GM12878 (cell line): ENCODE data around the gene LMNTD2. TPM values are rescaled to one million over a fixed set of nuclear protein-coding genes. Genes with fewer than 3 reads are reported as not detected.

Source experiments
- ASH2L ChIP-seq: fragments of 300-600, 200-600 bp; sonication (generic); IDR thresholded peaks from 2 replicates; pipeline ENCODE4 v1.6.1; 2017; ENCODE audit warnings: low read depth, mild to moderate bottlenecking, borderline replicate concordance
- BACH1 ChIP-seq: fragments of 450-650 bp; IDR thresholded peaks from 2 replicates; pipeline ENCODE4 v1.6.1; 2017; ENCODE audit warnings: mild to moderate bottlenecking, borderline replicate concordance
- CBFB ChIP-seq: IDR thresholded peaks from 2 replicates; pipeline ENCODE4 v1.6.1; 2016; ENCODE audit warnings: antibody characterized with exemption, low read depth
- CEBPB ChIP-seq, 2 experiments: fragments of 150-350 bp in 1 of 2; IDR thresholded peaks; 2 replicates each; pipeline ENCODE4 v1.6.1; 2012 to 2014; ENCODE audit warnings: low read depth in 2 of 2, low read length in 2 of 2, borderline replicate concordance in 1 of 2, inconsistent platforms in 1 of 2
- CREB1 ChIP-seq: IDR thresholded peaks from 2 replicates; pipeline ENCODE4 v1.6.1; 2012; ENCODE audit warnings: low read depth, mild to moderate bottlenecking, inconsistent platforms
- E4F1 ChIP-seq: fragments of 450-650 bp; IDR thresholded peaks from 2 replicates; pipeline ENCODE4 v1.6.1; 2018; ENCODE audit warnings: borderline replicate concordance, mild to moderate bottlenecking; ENCODE audit not compliant: partially characterized antibody
- ESRRA ChIP-seq: IDR thresholded peaks from 2 replicates; pipeline ENCODE4 v1.6.1; 2012; ENCODE audit warnings: mild to moderate bottlenecking, low read length, improper control_type of control experiment
- GATAD2B ChIP-seq: fragments of 450-650 bp; conservative IDR thresholded peaks from 2 replicates; pipeline ENCODE4 v1.6.1; 2017; ENCODE audit warnings: low read depth, mild to moderate bottlenecking, moderate library complexity
- KAT2A ChIP-seq: conservative IDR thresholded peaks from 2 replicates; pipeline ENCODE4 v1.6.1; 2011; ENCODE audit warnings: low read depth, low read length; ENCODE audit not compliant: control insufficient read depth
- KLF5 ChIP-seq: fragments of 450-650 bp; IDR thresholded peaks from 2 replicates; pipeline ENCODE4 v1.6.1; 2014; ENCODE audit warnings: mild to moderate bottlenecking; ENCODE audit not compliant: partially characterized antibody
- LARP7 ChIP-seq: fragments of 450-650 bp; IDR thresholded peaks from 2 replicates; pipeline ENCODE4 v1.6.1; 2017; ENCODE audit warnings: mild to moderate bottlenecking
- MEF2A ChIP-seq: IDR thresholded peaks from 2 replicates; pipeline ENCODE4 v1.6.1; 2011; ENCODE audit warnings: low read depth, mild to moderate bottlenecking, low read length, moderate library complexity; ENCODE audit not compliant: insufficient read depth
- MXI1 ChIP-seq: fragments of 150-350 bp; IDR thresholded peaks from 2 replicates; pipeline ENCODE4 v1.6.1; 2011; ENCODE audit warnings: low read depth, mild to moderate bottlenecking, inconsistent platforms, low read length, improper control_type of control experiment
- NFYA ChIP-seq: IDR thresholded peaks from 2 replicates; pipeline ENCODE4 v1.6.1; 2011; ENCODE audit warnings: low read depth, mild to moderate bottlenecking, low read length, improper control_type of control experiment, borderline replicate concordance
- NR2C2 ChIP-seq: IDR thresholded peaks from 2 replicates; pipeline ENCODE4 v1.6.1; 2011; ENCODE audit warnings: borderline replicate concordance, low read depth; ENCODE audit not compliant: control insufficient read depth, insufficient read length
- POLR2AphosphoS2 ChIP-seq: IDR thresholded peaks from 2 replicates; pipeline ENCODE4 v1.6.1; 2011; ENCODE audit warnings: low read depth, mild to moderate bottlenecking, low read length, improper control_type of control experiment, moderate library complexity
- SIX5 ChIP-seq: IDR thresholded peaks from 2 replicates; pipeline ENCODE4 v1.6.1; 2011; ENCODE audit warnings: mild to moderate bottlenecking, low read depth, low read length, moderate library complexity; ENCODE audit not compliant: severe bottlenecking
- TAF1 ChIP-seq: IDR thresholded peaks from 2 replicates; pipeline ENCODE4 v1.6.1; 2011; ENCODE audit warnings: mild to moderate bottlenecking, low read depth, low read length, borderline replicate concordance
- USF1 ChIP-seq: IDR thresholded peaks from 2 replicates; pipeline ENCODE4 v1.6.1; 2011; ENCODE audit warnings: borderline replicate concordance, low read depth, mild to moderate bottlenecking, moderate library complexity, mixed read lengths, low read length; ENCODE audit not compliant: insufficient read depth; ENCODE audit errors: extremely low read length
- USF2 ChIP-seq: IDR thresholded peaks from 2 replicates; pipeline ENCODE4 v1.6.1; 2011; ENCODE audit warnings: low read depth, low read length, improper control_type of control experiment, borderline replicate concordance
- ZBED1 ChIP-seq: IDR thresholded peaks from 2 replicates; pipeline ENCODE4 v1.6.1; 2016; ENCODE audit warnings: borderline replicate concordance
- ZNF274 ChIP-seq: IDR thresholded peaks from one replicate; pipeline ENCODE4 v1.8.0; 2011; ENCODE audit not compliant: insufficient read length, insufficient read depth
- polyA plus RNA-seq, 11 experiments: library from polyadenylated mRNA; depleted of rRNA in 4 of 11; unstranded in 6 of 11; stranded (reverse) in 5 of 11; fragments of >200 nt; fragmentation: Nextera tagmentation in 4 of 11; fragmentation: Illumina TruSeq in 1 of 11; extraction: Ambion mirVana in 4 of 11; extraction: Trizol in 1 of 11; gene quantifications; 1 replicate in 1 of 11; 2 replicates in 10 of 11; pipeline versions ENCODE4 v1.2.1 to v1.2.3, GENCODE V29; 2011 to 2016; ENCODE audit warnings: inconsistent platforms in 2 of 11, missing spikeins in 2 of 11, low read depth in 1 of 11
- total RNA-seq, 4 experiments: library from RNA; depleted of rRNA in 3 of 4; stranded (reverse); fragments of >200 nt in 3 of 4; fragmentation: Illumina TruSeq in 1 of 4; extraction: Trizol in 1 of 4; gene quantifications; 2 replicates each; pipeline versions ENCODE4 v1.2.1 to v1.2.3, GENCODE V29; 2013 to 2021

LMNTD2 gene
- total and polyA plus RNA-seq, 10 of the 15 experiments (the other 5 are each of a cell fraction or from before 2014, with no cell fraction given), result 0.22 to 4.1 (median 1.3) TPM; not detected in 2

- peak; percentile 60 for TF ChIP-seq CREB1
- TF ChIP-seq KAT2A, result no peak
- TF ChIP-seq CBFB, result peak; percentile 81
- TF ChIP-seq BACH1, result peak; percentile 75
- TF ChIP-seq CEBPB (IDR thresholded peaks at IDR 0.05; ENCODE audit: borderline replicate concordance in 1 of 2, low read depth in 2 of 2, low read length in 2 of 2), result no peak
- TF ChIP-seq ASH2L, result peak; percentile 80; the same call in 1 of the 2 replicates
- peak; percentile 51 for TF ChIP-seq NR2C2
- TF ChIP-seq POLR2AphosphoS2, result no peak
- peak; percentile 91 for TF ChIP-seq E4F1
- TF ChIP-seq ESRRA, result no peak
- no peak for TF ChIP-seq USF2
- TF ChIP-seq ZNF274, result no peak
- peak; percentile 84 for TF ChIP-seq MXI1
- peak; percentile 49 for TF ChIP-seq SIX5
- no peak for TF ChIP-seq USF1
- TF ChIP-seq ZBED1, result no peak
- peak; percentile 88; the same call in 1 of the 2 replicates for TF ChIP-seq LARP7
- TF ChIP-seq NFYA, result no peak
- peak; percentile 89; the same call in 1 of the 2 replicates for TF ChIP-seq GATAD2B
- peak; percentile 97 for TF ChIP-seq TAF1
- 0 out of 2 replicates have a peak, but pooled peaks have one; percentile 26 for TF ChIP-seq MEF2A
- TF ChIP-seq KLF5, result peak; percentile 99
Measured at GRCh38 chr11:575996-576768, 15.6 kb upstream of the LMNTD2 start, which contains the start of gene PHRF1 (continued).
